RPMI7951 (cell line): ENCODE results near the gene RPLP2. TPM values are rescaled to one million over a fixed set of nuclear protein-coding genes. Genes with fewer than 3 reads are reported as not detected.

Experiments used
- DNase-seq: peaks from one replicate; pipeline ENCODE4 v3.0.0-alpha.2; 2012; ENCODE audit warnings: low read depth
- total RNA-seq: library from RNA; depleted of rRNA; stranded (reverse); fragments of >200 nt; shearing (Covaris generic); gene quantifications from 2 replicates; pipeline ENCODE4 v1.2.3, GENCODE V29; 2014

The RPLP2 gene
- total RNA-seq, 1 experiment from 2014 or later, result 886 TPM

DNA sequence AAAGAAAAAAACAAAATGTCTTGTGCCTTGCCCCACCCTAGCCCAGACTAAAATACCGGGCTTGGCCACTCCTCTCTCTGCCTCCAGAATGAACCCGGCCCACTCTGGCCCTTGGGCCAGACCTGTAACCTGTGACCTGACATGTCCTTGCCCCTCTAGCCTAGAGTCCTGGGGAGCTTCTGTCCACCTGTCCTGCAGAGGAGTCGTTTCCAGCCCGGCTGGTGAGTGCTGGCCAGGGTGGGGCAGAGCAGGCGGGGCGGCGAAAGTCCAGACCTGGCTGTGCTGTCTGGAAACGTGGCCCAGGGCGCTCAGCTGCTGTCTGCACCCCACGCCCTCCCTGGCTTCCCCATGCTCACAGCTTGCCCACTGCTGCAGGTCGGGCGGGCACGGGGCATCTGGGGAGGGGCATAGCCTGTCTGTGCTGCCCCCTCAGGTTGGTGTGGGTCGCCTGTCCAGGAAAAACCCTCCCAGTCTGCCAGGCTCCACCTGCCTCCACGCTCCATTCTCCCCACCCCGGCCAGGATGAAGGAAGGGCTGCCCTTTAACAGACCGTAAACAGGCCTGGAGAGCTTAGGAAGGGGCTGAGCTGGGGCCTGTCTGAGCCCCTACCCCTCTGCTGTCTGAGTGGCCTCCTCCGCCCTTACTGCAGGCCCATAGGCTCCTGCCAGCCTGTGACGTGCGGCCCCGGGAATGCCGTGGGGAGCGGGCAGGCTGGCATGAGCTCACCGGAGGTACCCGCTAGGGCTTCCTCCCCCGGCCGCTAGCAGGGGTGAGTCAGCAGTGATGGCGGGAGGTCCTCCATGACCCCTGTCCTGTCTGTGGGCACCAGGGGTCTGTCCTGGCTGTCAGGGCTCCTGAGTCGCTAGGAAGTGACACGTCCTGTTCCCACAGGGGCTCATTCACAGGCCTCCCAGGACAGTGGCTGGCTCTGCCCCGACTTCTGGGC lies 24.9 kb downstream of the RPLP2 start:
- peak; percentile 87 for DNase-seq

DNA sequence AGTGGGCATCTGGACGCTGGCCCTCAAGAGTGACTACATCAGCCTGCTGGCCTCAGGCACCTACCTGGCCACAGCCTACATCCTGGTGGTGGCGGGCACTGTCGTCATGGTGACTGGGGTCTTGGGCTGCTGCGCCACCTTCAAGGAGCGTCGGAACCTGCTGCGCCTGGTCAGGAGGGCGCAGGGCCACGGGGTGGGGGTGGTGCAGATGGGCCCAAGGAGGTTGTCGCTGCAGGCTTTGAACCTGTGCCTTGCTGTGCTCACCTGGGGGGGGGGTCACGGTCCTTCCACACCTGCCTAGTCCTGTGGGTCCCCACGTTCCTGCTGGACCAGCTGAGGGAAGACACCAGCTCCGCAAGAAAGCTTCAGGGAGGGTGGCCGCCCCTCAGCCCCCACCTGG lies 26.5 kb downstream of the RPLP2 start:
- no peak for DNase-seq

DNA sequence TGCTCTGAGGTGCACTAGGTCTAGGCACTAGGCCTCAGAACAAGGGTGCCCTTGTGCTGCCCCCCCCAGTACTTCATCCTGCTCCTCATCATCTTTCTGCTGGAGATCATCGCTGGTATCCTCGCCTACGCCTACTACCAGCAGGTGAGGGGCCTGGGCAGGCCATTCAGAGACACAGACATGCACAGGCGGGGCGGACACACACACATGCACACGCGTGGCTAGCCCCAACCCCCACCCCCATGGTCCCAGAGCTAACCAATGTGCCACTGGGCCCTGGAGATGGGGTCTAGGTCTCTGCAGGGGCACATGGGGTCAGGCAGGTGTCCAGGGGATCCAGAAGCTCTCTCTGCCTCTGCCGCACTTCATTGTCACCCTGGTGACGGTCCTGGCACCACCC lies 26.9 kb downstream of the RPLP2 start:
- no peak for DNase-seq

DNA sequence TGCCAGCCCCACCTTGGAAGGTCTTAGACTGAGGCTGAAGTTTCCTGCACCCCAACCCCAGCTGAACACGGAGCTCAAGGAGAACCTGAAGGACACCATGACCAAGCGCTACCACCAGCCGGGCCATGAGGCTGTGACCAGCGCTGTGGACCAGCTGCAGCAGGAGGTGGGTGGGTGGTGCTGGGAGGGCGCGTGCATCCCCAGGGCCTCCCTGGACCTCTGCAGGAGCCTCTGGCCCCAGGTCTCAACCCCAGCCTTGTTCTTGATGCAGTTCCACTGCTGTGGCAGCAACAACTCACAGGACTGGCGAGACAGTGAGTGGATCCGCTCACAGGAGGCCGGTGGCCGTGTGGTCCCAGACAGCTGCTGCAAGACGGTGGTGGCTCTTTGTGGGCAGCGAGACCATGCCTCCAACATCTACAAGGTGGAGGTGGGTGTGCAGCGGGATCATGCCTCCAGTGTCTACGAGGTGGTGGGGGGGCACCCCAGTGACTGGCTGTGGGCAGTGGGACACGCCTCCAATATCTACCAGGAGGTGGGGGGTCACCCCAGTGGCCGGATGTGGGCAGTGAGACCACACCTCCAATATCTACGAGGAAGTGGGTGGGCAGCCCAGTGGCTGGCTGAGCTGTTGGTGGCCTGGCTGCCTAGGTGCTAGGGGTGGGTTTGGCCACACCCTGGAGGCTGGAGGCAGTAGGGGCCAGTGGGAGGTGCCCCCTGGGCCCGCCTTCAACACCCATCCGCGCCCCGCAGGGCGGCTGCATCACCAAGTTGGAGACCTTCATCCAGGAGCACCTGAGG lies 27.6 kb downstream of the RPLP2 start:
- DNase-seq, result no peak

DNA sequence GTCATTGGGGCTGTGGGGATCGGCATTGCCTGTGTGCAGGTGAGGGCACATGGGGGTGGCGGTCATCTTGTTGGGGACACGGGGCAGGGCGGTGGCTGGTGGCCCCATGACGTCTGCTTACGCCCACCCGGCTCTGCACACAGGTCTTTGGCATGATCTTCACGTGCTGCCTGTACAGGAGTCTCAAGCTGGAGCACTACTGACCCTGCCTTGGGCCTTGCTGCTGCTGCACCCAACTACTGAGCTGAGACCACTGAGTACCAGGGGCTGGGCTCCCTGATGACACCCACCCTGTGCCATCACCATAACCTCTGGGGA lies 28.2 kb downstream of the RPLP2 start:
- DNase-seq, result no peak

DNA sequence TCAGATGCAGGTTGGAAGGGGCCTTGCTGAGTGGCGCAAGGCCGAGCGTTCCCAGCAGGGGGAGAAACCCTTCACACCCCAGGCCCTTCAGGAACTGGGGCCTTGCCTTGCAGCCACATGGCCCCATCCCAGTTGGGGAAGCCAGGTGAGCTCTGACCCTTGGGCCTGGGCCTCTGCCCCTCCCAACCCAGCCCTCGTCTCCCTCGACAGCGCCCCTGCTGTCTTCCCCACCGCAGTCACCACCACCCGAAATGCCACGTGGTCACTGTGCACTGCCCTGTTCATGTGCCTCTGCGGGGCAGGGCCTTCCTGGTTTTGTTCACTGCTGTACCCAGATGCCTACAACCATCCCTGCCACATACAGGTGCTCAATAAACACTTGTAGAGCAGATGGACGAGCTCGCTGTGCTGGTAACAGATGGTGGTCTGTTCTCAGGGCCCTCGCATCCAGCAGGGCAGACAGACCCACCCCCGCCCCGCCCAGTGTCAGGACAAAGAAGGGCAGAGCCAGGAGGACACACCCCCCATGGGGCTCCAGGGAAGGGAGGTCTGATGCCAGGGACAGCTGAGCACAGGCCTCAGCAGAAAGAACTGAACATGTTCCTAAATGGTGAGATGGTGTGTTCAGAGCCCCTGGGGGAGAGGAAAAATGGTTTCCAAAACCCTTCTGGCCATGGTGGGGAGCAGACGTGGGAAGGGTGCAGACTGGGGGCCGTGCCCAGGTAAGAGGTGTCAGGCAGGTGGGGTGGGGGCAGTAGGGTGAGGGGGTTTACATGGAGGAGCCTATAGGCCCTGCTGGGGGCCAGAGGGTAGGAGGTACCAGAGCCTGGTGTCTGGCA lies 28.9 kb downstream of the RPLP2 start:
- no peak for DNase-seq

DNA sequence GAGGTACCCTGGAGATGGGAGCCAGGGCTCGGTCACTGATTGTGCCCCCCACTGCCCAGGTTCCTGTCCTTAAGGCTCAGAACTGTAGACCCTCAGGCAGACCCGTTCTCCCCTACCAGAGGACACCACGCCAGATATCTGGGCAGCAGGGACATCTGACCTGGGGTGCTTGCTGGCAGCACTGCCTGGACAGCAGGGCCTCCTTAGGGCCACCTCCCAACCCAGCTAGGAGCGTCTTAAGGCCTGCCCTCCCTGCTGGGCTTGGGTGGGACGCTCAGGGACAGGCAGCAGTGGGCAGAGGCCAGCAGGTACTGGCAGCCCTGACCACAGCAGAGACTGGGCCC lies 29.5 kb downstream of the RPLP2 start:
- no peak for DNase-seq

DNA sequence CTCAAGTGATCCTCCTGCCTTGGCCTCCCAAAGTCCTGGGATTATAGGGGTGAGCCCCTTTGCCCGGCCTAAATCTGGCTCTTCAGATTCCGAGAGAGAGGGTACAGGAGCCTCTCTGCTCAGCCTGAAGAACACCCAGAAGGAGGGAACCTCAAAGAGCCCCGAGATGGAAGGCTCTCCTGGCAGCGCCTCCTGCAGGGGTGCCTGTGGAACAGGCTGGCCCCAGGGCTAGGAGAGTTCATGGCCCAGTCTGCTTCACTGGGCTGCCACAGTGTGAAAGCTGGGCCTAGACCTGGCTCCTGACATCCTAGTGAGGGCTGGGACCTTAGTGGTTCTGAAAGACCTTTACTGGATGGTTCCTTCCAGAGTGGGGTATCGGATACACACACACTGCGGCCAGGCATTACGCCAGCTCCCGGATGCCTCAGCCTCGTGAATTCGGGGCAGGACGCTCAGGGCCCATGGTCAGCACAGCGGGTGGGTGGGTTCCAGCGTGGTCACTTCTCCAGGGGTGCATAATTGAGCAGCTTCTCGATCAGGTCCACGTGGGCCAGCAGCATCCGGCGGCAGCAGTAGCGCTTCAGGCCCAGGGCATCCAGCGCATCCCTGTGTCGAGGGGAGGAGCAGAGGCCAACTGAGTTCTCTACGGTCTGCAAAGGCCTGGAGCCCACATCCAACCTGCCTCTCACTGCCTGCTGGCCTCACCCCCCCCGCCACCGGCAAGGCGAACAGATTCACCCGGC lies 30.3 kb downstream of the RPLP2 start:
- no peak for DNase-seq

DNA sequence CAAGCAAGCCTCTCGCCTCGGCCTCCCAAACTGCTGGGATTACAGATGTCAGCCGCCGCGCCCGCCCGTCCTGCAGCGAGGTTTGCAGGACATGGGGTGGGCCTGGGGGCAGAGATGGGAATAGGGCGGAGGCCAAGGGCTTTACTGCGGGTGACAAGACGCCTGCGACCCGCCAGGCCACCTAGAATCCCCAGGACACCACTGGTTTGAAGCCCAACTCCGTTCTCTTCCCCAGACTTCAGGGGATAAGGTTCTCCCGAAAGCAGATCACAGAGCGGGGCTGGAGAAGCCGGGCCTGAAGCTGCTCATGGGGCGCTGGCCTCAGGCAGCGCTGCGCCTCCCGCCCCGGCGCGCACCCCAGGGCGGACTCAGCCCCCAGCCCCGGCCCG lies 32.2 kb downstream of the RPLP2 start:
- no peak for DNase-seq

DNA sequence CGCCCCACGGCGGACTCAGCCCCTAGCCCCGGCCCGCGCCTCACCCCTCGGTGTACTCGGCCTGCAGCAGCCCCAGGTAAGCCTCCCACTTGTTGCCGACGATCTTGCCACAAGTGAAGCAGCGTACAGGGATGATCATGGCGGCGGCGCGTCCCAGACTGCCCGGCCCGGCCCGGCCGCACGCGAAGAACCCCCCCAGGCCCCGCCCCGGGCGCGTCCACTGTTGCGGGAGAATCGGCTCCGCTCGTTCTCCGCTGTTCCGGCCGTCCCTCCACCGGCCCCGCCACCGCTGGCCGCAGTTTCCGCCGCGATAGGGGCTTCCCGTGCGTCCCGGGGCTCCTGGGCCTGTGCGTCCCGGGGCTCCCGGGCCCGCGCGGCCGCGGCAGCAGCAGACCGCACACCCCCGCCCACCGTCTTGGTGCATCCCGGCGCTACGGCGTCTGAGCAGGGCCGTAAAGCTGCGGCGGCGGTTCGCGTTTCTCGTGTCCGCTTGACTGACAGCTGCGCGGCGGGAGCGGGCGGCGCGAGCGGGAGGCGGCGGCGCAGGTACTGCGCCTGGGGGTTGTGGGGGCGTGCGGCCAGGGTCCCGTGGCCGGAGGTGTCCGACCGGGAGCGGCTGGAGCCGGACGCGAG lies 32.7 kb downstream of the RPLP2 start, which contains the start of the genes POLR2L and TSPAN4:
Gene POLR2L (minus strand): TSS at position 160 of the 633 bp plus-strand sequence. CDS start 21 bp downstream, at position 139.
Gene TSPAN4 (plus strand): TSS at position 483 of the 633 bp plus-strand sequence. CDS start 7,453 bp downstream, outside the sequence.
- DNase-seq, result peak; percentile 84

DNA sequence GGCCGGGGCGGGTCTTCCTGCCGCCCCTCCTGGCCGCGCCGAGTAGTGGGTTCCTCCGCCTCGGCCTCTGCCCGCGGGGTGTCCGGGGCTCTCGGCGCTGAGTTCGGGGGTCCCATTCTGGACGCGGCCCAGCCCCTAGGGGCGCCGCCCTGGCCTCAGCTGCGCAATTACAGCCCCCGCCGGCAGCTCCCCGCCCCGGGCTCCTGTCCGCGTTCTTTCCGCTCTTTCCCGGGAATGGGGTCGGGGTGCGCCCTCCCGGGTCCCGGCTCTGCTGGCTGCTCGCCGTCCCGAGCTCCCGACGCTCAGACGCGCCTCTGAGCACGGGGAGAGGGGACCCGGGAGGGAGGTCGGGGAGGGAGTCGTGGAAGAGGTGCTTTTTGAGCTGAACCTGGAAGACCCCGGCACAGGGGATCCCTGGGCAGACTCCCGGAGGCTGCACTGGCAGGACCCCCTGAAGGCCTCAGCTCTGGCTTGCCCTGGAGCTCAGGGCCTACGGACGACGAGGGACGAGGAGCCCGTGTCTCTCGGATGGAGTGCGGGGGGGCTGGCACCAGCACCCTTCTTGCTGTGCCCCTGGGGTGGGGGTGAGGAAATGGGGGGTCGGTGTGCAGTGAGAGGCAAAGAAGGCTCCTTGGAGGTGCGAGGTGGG lies 33.4 kb downstream of the RPLP2 start:
- DNase-seq, result no peak

DNA sequence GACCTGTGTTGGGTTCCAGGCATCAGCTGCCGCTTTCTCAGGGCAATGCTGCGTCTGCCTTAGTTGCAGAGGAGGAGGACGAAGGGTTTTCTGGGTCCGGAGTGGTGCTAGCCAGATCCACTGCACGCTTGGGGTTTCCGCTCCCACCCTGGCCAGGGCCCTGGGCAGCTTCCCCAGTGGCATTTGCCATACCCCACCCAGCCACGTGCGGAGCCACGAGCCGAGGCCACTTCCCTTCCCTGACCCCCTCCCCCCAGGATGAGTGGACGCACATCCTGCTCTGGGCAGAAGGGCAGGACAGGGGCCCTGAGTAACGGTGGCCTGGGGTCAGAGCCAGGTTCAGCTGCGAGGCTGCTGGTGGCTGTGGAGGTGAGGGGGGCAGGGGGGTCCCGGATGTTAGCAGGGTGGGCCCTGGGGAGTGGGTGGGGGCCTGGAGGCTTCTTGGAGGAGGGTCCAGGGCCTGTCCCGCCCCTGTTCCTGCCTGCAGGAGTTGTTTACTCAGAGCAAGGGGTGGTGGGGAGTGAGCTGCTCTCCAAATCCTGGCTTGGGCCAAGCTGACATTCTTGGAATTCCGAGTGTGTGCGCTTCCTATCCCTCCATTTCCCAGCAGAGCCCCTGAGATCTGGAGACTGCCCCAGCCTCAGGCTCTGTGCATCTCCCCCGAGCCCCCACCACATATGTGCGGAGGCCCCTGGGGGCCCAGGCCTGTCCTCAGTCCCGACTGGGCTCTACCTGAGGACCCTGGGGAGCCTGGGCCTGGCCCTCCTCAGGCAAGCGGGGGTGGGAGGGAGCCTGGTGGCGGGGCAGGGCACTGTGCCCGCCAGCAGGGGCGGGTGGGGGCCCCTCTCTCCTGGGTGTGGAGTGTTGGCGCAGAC lies 34.3 kb downstream of the RPLP2 start:
- DNase-seq, result peak; percentile 88

DNA sequence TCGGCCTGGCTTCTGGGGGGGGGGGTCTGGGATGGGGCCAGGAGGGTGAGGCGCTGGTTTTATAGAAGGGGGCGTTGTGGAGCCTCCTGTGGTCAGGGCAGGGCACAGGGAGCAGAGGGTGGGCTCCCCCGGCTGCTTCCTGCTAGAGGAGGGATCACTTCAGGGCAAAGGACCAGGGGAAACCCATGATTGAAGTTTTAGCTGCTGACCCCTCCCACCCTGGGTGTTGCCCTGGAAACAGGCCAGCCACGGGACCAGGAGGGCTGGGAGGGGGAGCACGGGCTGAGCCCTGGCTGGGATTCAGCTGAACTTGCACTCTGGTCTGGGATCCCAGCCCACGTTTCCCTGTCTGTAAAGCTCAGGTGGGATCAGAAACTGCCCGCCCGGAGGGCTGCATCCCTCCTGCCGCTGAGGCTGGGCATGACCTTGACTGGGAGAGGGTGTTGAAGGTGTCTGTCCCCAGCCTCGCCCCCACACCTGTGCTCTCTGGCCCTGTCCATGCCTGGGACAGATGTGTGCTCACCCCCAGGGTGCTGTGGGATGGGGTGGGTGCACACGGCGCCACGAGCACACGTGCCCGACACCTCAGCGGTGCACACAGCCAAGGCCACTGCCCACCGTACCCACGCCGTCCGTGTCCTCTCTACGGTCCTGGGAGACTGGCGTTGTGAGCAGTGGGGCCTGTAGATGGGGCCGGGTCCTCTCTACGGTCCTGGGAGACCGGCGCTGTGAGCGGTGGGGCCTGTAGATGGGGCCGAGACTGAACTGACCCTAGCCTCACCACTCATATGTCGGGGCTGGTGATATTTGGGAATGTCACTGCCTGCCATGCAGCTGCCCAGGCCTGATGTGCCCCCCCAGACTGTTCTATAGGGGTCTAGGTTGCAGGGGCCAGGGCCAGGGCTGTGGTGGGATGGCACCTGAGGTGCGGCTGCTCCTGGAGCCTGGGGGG lies 35.2 kb downstream of the RPLP2 start:
- peak; percentile 86 for DNase-seq

DNA sequence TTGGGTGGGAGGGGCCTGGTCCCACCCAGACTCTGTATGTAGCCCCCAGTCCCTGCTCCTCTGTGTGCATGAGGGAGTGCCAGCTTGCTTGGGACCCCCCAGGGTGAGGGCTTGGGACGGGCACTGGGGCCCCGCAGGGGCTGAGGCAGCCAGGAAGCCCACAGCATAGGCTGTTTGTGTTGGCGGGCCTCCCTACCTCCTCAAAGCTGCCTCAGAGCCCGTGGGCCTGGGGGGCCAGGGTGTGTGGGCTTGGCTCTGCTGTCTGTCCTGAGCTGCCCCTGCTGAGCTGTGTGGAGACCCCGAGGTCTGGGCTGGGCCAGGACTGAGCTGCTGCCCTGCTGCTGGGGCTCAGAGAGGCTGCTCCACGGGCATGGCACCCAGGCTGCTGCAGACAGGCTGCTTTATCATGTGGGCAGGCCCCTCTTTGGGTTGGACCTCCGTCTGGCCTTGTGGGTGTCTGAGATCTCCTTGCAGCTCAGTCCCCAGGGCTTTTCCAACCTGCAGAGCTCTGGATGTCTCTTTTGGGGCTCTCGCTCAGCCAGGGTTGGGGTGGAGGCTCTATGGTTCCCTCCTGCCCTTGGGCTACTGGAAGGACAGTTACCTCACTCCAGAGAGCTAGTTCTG lies 36.2 kb downstream of the RPLP2 start:
- DNase-seq, result no peak

DNA sequence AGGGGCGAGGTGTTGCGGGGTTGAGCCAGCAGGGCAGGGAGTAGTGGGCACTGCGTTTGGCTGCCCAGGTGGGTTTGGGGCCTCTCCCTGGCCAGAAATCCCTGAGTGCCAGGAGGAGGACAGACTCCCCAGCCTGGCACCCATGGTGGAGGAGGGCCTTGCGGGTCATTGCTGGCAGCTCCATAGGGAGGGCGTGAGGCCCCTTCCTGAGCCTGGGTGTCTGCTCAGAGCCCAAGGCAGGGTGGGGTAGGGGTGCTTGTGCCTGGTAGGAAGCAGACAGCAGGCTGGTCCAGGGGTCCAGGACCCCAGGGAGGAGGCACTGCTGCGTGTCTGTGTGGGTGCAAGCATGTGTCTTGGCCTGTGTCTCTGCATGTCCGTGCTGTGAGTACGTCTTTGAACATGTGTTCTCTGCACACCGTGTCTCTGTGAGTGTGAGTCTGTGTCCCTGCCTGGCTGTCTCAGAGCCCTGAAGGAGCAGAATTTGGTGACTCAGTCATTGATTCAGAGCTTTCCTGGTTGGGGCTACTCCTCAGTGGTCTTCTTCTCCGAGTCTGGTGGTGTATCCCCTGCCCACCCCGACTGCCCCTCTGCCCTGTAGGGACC lies 36.8 kb downstream of the RPLP2 start:
- no peak for DNase-seq

DNA sequence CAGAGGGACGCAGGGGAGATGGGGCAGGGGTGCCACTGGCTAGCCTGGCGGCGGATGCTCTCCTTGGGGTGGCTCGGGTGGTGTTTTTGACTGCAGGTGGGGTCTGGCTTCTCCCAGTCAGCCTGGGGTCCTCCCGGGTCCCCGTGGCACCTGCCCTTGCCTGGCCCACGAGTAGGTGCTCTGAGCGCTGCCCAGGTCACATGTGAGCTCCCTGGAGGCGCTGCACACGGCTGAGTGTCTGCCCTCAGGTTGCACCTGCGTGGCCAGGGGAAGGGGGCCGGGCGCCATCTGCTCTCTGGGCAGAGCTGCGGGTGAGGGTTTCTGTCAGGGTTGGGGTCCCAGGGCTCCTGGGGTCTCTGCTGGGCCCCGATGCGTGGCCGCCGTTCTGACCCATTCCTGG lies 38.1 kb downstream of the RPLP2 start:
- no peak for DNase-seq

DNA sequence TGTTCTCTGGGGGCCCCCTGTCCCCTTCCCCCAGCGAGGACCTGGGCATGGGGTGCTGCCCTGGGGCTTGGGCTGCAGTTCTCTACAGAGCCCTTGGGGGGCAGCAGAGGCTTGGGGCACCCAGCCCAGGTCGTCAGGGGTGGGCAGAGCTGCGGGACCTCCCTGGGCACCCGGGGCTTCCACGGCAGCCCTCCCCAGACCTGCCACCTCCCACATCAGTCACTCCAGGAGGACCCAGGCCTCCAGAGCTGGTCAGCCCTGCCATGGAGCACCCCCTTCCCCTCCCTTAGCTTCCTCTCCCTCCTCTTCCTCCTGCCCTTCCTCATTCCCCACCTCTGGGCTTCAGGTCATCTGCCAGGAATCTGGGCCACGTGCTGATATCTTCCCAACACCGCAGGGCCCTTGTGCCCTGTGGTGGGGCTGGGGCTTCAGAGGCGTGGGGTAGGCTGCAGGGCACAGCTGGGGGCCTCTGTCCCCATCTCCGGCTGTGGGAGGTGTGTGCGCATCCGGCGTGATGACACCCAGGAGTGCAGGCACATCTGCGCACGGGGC lies 38.7 kb downstream of the RPLP2 start:
- DNase-seq, result no peak
